Transverse colon (tissue), 4 donors: ENCODE data around the gene RSRC2.

ENCODE experiments used
- POLR2A ChIP-seq: fragments of 450-650 bp; IDR thresholded peaks from one replicate; pipeline ENCODE4 v1.6.1; 2016; ENCODE audit warnings: antibody characterized with exemption, mild to moderate bottlenecking, moderate library complexity
- POLR2AphosphoS5 ChIP-seq, 3 donors: sonication (generic); formaldehyde crosslinking; IDR thresholded peaks; one replicate each; pipeline ENCODE4 v1.6.1; 2016; ENCODE audit warnings: antibody characterized with exemption in 3 of 3
- TF ChIP-seq, protein P1 (sequence below), 5 experiments: fragments of 200-600 bp in 3 of 5; fragments of 450-650 bp in 2 of 5; sonication (generic) in 3 of 5; IDR thresholded peaks; 1 replicate in 2 of 5; 2 replicates in 3 of 5; pipeline ENCODE4 v1.5.1; 2016 to 2017; ENCODE audit warnings: antibody characterized with exemption in 5 of 5, inconsistent platforms in 3 of 5, mild to moderate bottlenecking in 2 of 5, moderate library complexity in 1 of 5

DNA sequence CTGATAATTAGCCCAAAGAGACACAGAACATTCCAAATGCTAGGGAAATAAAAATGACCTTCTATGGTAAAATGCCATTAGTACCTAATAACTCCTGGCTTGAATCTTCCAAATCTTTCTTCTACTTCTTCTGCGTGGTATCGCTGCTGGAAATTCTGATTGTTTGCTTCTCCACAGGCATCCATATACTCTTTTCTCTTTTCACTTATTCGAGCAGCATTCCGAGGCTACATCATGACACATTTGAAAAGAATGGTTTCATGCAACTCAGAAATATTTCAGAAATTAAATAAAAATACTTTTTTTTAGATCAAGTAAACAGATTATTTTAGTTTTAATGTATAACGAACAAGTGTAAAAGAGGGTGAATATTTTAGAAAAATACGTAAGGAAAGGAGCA, 44.9 kb downstream of the RSRC2 start:
- TF ChIP-seq, protein P1, sequence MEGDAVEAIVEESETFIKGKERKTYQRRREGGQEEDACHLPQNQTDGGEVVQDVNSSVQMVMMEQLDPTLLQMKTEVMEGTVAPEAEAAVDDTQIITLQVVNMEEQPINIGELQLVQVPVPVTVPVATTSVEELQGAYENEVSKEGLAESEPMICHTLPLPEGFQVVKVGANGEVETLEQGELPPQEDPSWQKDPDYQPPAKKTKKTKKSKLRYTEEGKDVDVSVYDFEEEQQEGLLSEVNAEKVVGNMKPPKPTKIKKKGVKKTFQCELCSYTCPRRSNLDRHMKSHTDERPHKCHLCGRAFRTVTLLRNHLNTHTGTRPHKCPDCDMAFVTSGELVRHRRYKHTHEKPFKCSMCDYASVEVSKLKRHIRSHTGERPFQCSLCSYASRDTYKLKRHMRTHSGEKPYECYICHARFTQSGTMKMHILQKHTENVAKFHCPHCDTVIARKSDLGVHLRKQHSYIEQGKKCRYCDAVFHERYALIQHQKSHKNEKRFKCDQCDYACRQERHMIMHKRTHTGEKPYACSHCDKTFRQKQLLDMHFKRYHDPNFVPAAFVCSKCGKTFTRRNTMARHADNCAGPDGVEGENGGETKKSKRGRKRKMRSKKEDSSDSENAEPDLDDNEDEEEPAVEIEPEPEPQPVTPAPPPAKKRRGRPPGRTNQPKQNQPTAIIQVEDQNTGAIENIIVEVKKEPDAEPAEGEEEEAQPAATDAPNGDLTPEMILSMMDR (IDR thresholded peaks at IDR 0.05), result no peak
- no peak for TF ChIP-seq POLR2A
- no peak for TF ChIP-seq POLR2AphosphoS5 (IDR thresholded peaks at IDR 0.05)
